ENCODE data around the gene DNASE1L3.

Gene DNASE1L3

DNA sequence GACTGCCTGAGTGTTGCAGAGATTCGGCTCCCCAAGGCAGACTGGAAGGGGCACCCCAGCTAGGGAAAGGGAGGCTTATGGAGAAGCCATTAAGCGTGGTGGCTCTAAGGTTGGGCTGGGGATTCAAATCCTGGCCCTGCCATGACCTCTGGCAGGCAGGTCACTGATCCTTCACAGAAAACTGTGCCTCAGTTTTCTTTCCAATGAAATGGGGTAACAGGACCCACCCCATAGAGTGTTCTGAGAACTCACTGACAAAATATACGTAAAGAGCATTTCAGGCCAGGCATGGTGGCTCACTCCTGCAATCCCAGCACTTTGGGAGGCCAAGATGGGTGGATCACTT lies 34.6 kb downstream of the DNASE1L3 start:
- no peak overlapping the region for H3K4me3 ChIP-seq (ENCODE audit: low read depth, low read length)
- TF ChIP-seq, protein P1, sequence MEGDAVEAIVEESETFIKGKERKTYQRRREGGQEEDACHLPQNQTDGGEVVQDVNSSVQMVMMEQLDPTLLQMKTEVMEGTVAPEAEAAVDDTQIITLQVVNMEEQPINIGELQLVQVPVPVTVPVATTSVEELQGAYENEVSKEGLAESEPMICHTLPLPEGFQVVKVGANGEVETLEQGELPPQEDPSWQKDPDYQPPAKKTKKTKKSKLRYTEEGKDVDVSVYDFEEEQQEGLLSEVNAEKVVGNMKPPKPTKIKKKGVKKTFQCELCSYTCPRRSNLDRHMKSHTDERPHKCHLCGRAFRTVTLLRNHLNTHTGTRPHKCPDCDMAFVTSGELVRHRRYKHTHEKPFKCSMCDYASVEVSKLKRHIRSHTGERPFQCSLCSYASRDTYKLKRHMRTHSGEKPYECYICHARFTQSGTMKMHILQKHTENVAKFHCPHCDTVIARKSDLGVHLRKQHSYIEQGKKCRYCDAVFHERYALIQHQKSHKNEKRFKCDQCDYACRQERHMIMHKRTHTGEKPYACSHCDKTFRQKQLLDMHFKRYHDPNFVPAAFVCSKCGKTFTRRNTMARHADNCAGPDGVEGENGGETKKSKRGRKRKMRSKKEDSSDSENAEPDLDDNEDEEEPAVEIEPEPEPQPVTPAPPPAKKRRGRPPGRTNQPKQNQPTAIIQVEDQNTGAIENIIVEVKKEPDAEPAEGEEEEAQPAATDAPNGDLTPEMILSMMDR (IDR thresholded peaks at IDR 0.05; ENCODE audit: low read depth, low read length), result no peak
- in situ Hi-C loops (cut with HindIII; ENCODE audit: low sequenced_read_pairs), result no loop called here
- DNase-seq (ENCODE audit: low read depth, low spot score), result no peak

DNA sequence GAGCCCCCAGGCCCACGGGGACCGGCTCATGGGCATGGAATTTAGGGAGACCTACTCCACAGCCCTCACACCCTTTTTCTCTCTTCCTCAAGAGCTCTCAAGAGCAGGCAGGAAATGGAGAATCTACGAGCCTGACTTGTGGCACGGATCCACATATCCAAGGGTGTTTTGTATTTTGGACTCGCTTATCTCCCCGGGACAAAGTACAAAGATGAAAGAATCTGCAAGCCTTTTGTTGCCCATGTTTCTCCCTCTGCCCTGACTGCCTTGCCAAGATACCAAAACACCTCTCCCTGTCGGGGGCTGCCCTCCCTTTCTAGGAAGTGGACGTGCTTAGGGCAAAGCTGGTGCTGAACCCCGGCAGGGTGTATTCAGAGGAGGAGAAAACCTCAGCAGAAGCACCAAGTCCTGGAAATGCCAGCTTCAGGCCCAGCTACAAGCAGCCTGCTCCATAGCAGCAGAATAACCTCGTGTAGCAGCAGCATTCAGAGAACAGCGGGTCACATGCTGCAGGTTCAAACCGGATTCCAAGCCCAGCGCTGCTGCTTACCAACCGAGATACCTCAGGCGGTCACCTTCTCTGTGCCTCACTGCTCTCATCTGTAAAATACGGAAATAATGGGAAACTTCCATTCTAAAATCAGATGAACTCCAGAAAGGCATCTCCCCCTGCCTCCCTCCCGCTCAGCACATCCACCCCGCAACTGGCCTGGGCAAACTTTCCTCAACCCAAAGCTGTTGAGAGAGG lies 35.2 kb downstream of the DNASE1L3 start:
- H3K4me3 ChIP-seq (ENCODE audit: low read depth, low read length), result no peak overlapping the region
- in situ Hi-C loops (cut with HindIII; ENCODE audit: low sequenced_read_pairs), result no loop called here
- TF ChIP-seq, protein P1 (IDR thresholded peaks at IDR 0.05; ENCODE audit: low read depth, low read length), result no peak
- peak; percentile 34 for DNase-seq (ENCODE audit: low read depth, low spot score)

DNA sequence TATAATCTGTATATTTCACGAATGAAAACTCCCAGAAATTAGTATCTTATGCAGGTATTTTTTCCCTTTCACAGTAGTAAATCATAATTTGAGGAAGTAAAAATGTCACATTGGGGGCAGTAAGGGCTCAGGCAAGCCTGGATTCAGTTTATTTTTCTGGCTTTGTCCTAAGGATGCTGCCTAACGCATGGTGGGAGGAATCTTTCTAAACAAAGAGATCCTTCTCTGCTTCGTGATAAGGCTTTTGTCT lies 35.7 kb downstream of the DNASE1L3 start:
- in situ Hi-C loops (cut with HindIII; ENCODE audit: low sequenced_read_pairs), result no loop called here
- TF ChIP-seq, protein P1 (IDR thresholded peaks at IDR 0.05; ENCODE audit: low read depth, low read length), result no peak
- DNase-seq (ENCODE audit: low read depth, low spot score), result no peak
- no peak overlapping the region for H3K4me3 ChIP-seq (ENCODE audit: low read depth, low read length)

DNA sequence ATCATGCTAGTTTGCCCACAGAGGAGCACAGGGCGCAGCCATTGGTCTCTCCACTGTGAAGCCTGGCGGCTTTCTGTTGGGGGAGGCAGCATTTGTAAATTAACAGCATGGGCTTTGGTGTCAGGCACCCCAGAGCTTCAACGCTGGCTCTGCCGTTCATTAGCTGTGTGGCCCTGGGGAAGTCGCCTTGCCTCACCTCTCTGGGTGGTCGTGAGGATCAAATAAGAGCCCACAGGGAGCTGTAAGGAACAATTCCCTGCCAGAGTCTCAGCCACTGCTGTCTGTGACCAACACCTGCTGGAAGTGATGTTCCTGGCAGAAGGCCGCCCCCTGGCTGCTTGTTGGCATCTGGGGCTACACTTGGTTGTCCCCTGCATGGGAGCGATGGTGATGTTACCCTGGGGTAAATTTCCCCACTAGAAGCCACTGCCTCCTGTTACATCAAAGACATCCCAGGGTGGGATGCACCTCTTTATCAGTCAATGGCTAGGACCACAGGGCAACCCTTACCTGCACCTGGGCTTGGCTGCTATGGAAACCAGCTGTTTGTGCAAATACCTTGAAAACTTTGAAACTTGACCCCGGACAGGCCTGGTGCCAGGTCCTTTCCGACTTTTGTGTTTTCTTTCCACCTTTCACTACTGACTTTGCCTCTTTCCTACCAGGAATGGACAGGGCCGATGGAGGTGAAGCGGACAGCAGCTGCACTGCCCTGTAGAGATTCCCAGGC lies 36.9 kb downstream of the DNASE1L3 start:
- H3K4me3 ChIP-seq (ENCODE audit: low read depth, low read length), result no peak overlapping the region
- in situ Hi-C loops (cut with HindIII; ENCODE audit: low sequenced_read_pairs), result no loop called here
- DNase-seq (ENCODE audit: low read depth, low spot score), result no peak
- TF ChIP-seq, protein P1 (IDR thresholded peaks at IDR 0.05; ENCODE audit: low read depth, low read length), result peak; percentile 50

DNA sequence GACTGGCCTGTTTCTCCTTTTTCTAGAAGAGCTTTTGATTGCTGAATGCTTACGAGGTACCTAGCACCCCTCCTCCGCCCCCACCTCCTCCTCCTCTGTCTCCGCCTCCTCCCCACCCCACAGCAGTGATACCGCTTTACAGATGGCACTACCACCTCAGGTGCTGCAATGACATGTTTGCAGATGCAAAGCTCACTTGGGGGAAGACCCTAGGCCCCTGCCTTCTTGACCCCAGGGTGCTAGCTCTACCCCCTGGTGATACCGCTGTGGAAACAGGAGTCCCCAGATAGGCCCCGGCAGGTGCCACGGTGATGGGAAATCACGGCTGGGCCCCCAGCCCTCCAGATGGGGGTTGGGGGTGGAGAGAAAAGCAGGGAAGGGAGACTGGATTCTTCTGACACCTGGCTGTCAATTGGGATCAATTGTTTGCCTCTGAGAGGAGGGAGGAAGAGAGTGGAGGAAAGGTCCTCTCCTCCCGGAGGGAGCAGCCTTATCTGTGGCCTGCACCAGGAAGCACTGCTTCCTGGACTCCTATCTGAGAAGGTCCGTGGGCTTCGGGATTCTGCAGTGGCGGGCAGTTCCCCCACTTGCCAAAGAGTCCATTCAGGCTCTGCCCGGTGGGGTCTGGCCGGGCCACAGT lies 37.6 kb downstream of the DNASE1L3 start:
- H3K4me3 ChIP-seq (ENCODE audit: low read depth, low read length), result no peak overlapping the region
- in situ Hi-C loops (cut with HindIII; ENCODE audit: low sequenced_read_pairs), result no loop called here
- TF ChIP-seq, protein P1 (IDR thresholded peaks at IDR 0.05; ENCODE audit: low read depth, low read length), result no peak
- no peak for DNase-seq (ENCODE audit: low read depth, low spot score)

DNA sequence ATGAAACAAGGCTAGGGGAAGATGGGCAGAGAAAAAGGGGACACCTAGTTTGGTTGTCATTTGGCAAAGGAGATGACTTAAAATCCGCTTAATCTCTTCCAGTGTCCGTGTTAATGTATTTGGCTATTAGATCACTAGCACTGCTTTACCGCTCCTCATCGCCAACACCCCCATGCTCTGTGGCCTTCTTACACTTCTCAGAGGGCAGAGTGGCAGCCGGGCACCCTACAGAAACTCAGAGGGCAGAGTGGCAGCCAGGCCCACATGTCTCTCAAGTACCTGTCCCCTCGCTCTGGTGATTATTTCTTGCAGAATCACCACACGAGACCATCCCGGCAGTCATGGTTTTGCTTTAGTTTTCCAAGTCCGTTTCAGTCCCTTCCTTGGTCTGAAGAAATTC lies 39.6 kb downstream of the DNASE1L3 start:
- DNase-seq (ENCODE audit: low read depth, low spot score), result no peak
- in situ Hi-C loops (cut with HindIII; ENCODE audit: low sequenced_read_pairs), result no loop called here
- no peak overlapping the region for H3K4me3 ChIP-seq (ENCODE audit: low read depth, low read length)
- TF ChIP-seq, protein P1 (IDR thresholded peaks at IDR 0.05; ENCODE audit: low read depth, low read length), result no peak
